ENCODE results near the gene DDO.

- TF ChIP-seq, protein P1, sequence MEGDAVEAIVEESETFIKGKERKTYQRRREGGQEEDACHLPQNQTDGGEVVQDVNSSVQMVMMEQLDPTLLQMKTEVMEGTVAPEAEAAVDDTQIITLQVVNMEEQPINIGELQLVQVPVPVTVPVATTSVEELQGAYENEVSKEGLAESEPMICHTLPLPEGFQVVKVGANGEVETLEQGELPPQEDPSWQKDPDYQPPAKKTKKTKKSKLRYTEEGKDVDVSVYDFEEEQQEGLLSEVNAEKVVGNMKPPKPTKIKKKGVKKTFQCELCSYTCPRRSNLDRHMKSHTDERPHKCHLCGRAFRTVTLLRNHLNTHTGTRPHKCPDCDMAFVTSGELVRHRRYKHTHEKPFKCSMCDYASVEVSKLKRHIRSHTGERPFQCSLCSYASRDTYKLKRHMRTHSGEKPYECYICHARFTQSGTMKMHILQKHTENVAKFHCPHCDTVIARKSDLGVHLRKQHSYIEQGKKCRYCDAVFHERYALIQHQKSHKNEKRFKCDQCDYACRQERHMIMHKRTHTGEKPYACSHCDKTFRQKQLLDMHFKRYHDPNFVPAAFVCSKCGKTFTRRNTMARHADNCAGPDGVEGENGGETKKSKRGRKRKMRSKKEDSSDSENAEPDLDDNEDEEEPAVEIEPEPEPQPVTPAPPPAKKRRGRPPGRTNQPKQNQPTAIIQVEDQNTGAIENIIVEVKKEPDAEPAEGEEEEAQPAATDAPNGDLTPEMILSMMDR (conservative IDR thresholded peaks at IDR 0.05), result no peak
- TF ChIP-seq ZFX (IDR thresholded peaks at IDR 0.05), result no peak
Observed at GRCh38 chr6:110368284-110368683, 47.1 kb downstream of the DDO start.

All from C4-2B (cell line).